GM19328 (cell line): ENCODE measurements around the gene CASP9.

ENCODE experiments used
- ATAC-seq: cut with Tn5 transposase; IDR thresholded peaks from one replicate; pipeline ENCODE4 v1.9.1; 2021; ENCODE audit warnings: mild to moderate bottlenecking, moderate library complexity; ENCODE audit not compliant: unreplicated experiment

CASP9 gene

GRCh38 chr1:15524021-15524282, at the start of gene CASP9:
CASP9 (minus strand) TSS chr1:15524215; CDS start chr1:15524200, 15 bp downstream.
- no peak for ATAC-seq

- ATAC-seq, result no peak
Observed at GRCh38 chr1:15573477-15573876, 49.5 kb upstream of the CASP9 start.

GRCh38 chr1:15571266-15571665, 47.3 kb upstream of the CASP9 start:
- no peak for ATAC-seq

DNA sequence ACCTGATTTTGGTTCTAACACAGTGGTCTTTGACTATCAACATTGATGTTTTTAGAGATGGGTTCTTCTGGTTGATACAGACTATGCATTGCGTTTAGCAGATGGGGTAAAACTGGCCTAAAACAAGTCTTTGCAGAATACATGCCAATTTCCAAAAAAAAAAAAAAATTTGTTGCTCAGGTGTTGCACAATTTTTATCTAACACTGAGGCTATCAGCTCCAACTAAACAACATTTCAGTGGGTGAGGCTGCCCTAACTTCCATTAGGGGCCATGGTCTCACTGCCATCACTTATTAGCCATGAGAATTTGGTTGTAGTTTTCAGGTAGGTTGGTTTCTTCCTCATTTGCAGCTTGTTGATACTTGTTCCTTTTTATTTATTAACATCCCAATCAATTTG, 46.8 kb upstream of the CASP9 start:
- no peak for ATAC-seq

GRCh38 chr1:15568387-15569073, 44.5 kb upstream of the CASP9 start:
- ATAC-seq, result no peak

DNA sequence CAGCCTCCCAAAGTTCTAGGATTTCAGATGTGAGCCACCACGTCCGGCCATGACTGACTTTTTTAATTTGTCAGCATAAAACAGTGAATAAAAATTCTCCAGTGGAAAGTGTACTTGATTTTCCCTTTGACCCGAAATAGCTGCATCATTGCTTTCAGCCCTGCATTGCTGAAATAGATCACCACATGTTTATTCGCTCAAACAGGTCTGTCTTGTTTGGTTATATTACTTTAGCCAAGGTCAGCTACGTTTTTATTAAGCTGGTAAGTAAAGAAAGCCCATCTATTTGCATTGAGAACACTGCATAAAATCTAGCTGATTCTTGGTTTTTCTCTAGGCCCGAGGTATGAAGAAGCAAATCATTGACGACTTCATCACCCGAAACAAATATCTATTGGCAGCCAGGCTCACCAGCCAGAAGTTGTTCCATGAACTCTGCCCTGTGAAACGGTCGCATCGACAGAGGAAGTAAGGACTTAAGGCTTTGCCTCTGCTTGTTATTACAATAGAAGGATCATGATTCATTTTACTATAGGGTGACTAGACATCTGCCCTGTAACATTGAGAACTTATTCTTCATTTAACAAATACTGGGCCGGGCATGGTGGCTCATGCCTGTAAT, 35.3 kb upstream of the CASP9 start:
- ATAC-seq, result no peak

DNA sequence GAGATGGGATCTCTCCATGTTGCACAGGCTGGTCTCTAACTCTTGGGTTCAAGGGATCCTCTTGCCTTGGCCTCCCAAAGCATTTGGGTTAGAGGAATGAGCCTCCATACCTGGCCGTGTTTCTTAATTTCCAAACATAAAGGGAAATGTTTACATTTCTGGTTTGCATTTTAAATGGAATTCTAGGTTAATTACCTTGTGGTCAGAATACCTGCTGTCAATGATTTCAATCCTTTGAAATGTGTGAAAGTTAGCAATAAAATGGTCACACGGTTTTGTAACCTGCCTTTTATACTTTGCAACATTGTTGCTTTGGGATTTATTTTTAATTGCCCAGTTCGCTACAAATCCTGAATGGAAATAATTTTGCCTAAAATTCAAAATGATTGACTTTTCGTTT, 34.5 kb upstream of the CASP9 start:
- ATAC-seq, result no peak

GRCh38 chr1:15557594-15557993, 33.6 kb upstream of the CASP9 start:
- ATAC-seq, result no peak

DNA sequence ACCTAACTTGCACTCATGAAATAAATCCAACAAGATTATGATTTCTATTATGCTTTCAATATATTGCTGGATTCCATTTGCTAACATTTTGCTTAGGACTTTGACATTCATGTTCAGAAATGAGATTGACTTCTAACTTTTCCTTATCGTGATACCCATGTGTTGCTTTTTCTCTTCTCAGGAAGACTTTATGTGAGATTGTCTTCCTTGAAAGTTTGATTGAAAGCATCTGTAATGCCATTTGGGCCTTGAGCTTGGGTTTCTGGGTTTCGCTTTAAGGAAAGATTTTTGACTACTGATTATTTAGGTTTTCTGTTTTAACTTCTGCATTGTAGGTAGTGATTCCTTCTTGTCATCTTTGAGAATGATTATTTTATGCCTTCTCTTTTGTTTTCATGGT, 33.0 kb upstream of the CASP9 start:
- no peak for ATAC-seq

GRCh38 chr1:15550573-15550972, 26.6 kb upstream of the CASP9 start:
- ATAC-seq, result no peak

- ATAC-seq, result no peak
Observed at GRCh38 chr1:15546641-15547040, 22.6 kb upstream of the CASP9 start.

DNA sequence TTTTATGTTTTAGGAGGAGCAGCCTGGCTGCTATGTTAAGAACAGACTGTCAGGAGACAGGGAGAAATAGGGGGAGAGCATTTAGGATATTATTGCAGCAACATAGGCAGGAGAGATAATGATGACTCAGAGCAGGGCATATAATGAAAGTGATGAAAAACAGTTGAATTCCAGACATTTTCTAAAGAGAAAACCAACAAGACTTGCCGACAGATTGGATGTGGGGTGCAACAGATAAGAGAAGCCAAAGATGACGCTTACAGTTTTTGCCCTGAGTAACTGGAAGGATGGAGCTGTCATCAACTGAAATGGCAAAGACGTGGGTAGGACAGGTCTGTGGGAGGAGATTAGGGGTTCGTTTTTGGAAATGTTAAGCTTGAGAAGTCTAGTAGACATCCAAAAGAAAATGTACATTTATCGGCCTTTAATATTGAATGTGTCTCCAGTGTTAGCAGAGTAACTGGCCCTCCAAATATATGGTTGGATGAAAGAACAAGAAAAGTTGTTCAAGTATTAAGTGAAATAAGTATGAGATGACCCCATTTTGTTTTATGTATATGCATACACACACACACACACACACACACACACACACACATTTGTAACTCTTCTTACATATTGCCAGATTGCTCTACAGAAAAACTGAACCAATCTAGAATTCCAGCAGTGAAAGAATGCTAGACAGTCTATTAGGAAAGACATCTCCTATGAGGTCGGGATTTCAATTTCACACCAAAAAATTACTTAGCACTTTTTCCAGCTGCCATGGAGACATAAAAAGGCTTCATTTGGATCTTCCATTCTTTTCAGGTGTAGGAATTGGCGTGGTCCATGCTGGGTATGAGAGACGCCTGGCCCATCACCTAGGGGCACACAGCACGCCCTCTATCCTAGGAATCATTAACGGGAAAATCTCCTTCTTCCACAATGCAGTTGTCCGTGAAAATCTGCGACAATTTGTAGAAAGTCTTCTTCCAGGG, 19.9 kb upstream of the CASP9 start:
- no peak for ATAC-seq

DNA sequence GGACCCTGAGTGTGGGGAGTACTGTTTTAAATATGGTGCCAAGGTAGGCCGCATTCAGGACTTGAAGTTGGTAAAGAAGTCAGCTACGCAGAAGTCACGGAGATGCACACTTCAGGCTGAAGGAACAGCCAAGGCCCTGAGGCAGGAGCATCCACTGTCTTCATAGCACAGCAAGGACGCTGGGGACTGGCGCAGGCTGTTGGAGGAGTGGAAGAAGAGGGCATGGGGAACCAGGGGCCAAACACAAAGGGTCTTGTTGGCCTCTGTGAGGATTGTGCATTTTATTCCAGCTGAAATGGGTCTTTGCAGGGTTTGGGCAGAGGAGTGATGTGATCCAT, 19.2 kb upstream of the CASP9 start:
- ATAC-seq, result no peak

DNA sequence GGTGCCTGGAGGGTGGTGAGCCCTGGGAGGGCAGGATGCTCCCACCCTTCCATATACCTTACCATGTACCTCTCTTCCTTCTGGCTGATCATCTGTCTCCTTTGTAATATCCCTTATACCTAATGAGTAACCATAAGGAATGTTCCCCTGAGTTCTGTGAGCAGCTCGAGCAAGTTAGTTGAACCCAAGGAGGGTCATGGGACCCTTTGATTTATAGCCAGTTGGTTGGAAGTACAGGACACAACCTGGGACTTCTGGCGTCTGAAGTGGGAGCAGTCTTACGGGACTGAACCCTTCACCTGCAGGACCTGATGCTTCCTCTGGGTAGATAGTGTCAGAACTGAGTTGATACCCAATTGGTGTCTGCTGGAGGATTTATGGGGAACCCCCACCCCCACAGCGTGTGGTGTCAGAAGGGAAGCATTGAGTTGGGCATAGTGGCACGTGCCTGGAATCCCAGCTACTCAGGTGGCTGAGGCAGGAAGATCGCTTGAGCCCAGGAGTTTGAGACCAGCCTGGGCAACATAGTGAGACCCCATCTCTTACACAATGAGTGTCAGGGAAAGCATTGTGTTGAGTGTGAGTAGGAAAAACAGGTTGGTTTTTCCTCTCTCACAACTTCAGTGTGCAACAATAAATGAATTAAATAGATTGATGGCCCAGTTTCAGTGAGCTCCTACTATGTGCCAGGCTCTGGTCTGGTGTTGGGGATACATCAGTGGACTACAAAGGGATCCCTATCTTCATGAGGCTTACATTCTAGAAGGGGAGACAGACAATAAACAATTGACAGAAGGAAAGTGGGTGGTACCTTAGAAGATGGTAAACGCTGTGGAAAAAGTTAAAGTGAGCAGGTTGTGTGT, 18.6 kb upstream of the CASP9 start:
- ATAC-seq, result no peak

GRCh38 chr1:15541231-15541792, 17.3 kb upstream of the CASP9 start:
- no peak for ATAC-seq

GRCh38 chr1:15540186-15540585, 16.2 kb upstream of the CASP9 start:
- no peak for ATAC-seq

GRCh38 chr1:15538771-15539170, 14.8 kb upstream of the CASP9 start:
- ATAC-seq, result no peak

GRCh38 chr1:15531682-15532081, 7.7 kb upstream of the CASP9 start:
- ATAC-seq, result no peak

GRCh38 chr1:15531003-15531402, 7.0 kb upstream of the CASP9 start:
- ATAC-seq, result no peak

DNA sequence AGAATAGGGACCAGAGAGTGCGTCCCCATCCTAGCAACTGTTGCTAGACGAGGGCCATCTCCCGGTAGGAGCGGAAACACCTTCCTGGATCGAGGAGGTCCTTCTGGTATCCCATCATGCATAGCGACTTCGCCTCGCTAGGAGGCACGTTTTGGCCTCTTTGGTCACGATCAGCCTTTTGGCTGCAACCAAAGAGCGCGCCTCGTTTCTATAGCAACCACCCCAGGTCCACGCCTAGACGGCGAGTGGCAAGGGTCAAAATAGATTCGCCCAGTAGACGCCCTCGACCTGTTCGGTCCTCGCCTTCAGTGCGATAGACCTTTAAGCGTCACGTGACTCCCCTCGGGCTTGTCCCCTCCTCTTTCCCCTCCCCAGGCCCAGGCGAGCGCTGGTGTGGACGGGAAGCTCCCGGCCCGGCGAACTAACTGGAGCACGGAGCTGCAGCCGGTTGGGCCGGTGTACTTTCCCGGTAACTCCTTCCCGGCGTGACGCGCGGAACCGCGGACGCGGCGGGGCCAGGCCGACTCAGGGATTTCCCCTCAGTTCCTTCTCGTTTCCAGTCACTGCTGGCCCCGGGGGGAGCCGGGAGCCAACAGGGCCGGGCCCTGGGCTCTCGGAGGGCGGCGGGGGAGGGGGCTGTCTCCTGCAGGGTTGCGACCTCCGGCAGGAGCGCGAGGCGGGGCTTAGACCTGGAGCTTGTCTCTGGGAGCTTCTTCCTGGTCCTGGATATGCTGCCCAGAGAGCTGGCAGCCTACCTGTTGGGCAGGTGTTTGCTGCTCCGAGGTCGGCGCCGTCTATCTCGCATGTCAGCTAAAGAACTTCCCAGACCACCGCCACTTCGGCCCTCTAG, 2.7 kb upstream of the CASP9 start, which contains the start of gene DNAJC16:
Gene DNAJC16, plus strand, starts transcription at position 359 of the 850 bp plus-strand sequence. CDS start 2,258 bp downstream, outside the sequence.
- ATAC-seq, result peak; percentile 54
